HG02870 (cell line): ENCODE measurements around the gene SYT10.
"Not testable (repeated sequence)": the region's sequence is repeated elsewhere in the genome, so short reads cannot be mapped to it uniquely, and the experiment has no call there.

Source experiments
- ATAC-seq: cut with Tn5 transposase; IDR thresholded peaks from one replicate; pipeline ENCODE4 v1.9.1; 2021; ENCODE audit warnings: mild to moderate bottlenecking, moderate library complexity; ENCODE audit not compliant: unreplicated experiment

Gene SYT10

GRCh38 chr12:33439587-33440011, at the start of gene SYT10:
SYT10 (minus strand) TSS chr12:33439819; CDS start chr12:33439522, 297 bp downstream.
- no peak for ATAC-seq

- no peak for ATAC-seq
Observed at GRCh38 chr12:33488036-33488435, 48.4 kb upstream of the SYT10 start.

GRCh38 chr12:33486058-33486457, 46.4 kb upstream of the SYT10 start:
- no peak for ATAC-seq

GRCh38 chr12:33484161-33484560, 44.5 kb upstream of the SYT10 start:
- ATAC-seq: no peak

- ATAC-seq: no peak
Observed at GRCh38 chr12:33480366-33480765, 40.7 kb upstream of the SYT10 start.

GRCh38 chr12:33476058-33476457, 36.4 kb upstream of the SYT10 start:
- ATAC-seq: no peak

- no peak for ATAC-seq
Observed at GRCh38 chr12:33472299-33472698, 32.7 kb upstream of the SYT10 start.

GRCh38 chr12:33455096-33455495, 15.5 kb upstream of the SYT10 start:
- ATAC-seq: no peak

- no peak for ATAC-seq
Observed at GRCh38 chr12:33450480-33450879, 10.9 kb upstream of the SYT10 start.

GRCh38 chr12:33440477-33440876, 858 bp upstream of the SYT10 start:
- no peak for ATAC-seq

GRCh38 chr12:33438851-33439586, 600 bp downstream of the SYT10 start:
- no peak for ATAC-seq

- ATAC-seq: no peak
Observed at GRCh38 chr12:33438025-33438772, 1.4 kb downstream of the SYT10 start.

GRCh38 chr12:33437598-33437997, 2.0 kb downstream of the SYT10 start:
- ATAC-seq: no peak

- no peak for ATAC-seq
Observed at GRCh38 chr12:33432992-33433391, 6.6 kb downstream of the SYT10 start.

- ATAC-seq: no peak
Observed at GRCh38 chr12:33431648-33432047, 8.0 kb downstream of the SYT10 start.

- no peak for ATAC-seq
Observed at GRCh38 chr12:33429468-33429867, 10.2 kb downstream of the SYT10 start.

- no peak for ATAC-seq
Observed at GRCh38 chr12:33427071-33427470, 12.5 kb downstream of the SYT10 start.

GRCh38 chr12:33423706-33424105, 15.9 kb downstream of the SYT10 start:
- ATAC-seq: no peak

- ATAC-seq: not testable (repeated sequence)
Observed at GRCh38 chr12:33412410-33412809, 27.2 kb downstream of the SYT10 start.

GRCh38 chr12:33383503-33383902, 56.1 kb downstream of the SYT10 start:
- ATAC-seq: no peak

- ATAC-seq: no peak
Observed at GRCh38 chr12:33376153-33376552, 63.5 kb downstream of the SYT10 start.

- no peak for ATAC-seq
Observed at GRCh38 chr12:33370318-33370717, 69.3 kb downstream of the SYT10 start.
